8988T (cell line): ENCODE results near the gene FAM161A.

ENCODE experiments used
- DNase-seq: peaks from one replicate; pipeline ENCODE4 v3.0.0; 2011

Gene FAM161A

DNA sequence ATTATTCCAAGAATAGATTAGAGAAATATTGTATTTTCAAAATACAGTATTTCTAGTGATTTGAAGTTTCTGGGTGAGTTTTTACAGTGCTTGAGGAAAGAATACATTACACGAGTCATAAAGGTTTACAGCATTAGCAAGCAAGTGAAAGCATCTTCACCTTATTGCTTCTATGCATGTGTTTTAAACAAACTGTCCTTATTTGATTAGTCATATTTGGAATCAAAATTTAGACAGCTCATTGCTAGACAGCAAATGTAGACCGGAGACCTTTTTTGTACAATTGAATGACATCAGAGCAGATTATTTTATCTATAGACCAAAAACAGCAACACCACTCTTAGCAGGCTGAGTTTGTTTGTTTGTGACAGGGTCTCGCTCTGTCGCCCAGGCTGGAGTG is 69.2 kb downstream of the FAM161A start:
- no peak for DNase-seq

GRCh38 chr2:61775956-61776570 is 77.8 kb downstream of the FAM161A start:
- no peak for DNase-seq
